SU-DHL-6 (cell line): Measurements from ENCODE around the gene LRRC2.
A peak's percentile ranks its signal among the peaks of the same experiment; 100 is the strongest.
"Not testable (repeated sequence)": the region's sequence is repeated elsewhere in the genome, so short reads cannot be mapped to it uniquely, and the experiment has no call there.

Experiments used
- H2AFZ ChIP-seq: fragments of 200-600 bp; sonication (generic); 2 replicates; pipeline ENCODE4 v1.6.1; 2014; ENCODE audit warnings: low read depth, mild to moderate bottlenecking, moderate library complexity, mixed read lengths, antibody characterized with exemption, low read length; ENCODE audit not compliant: severe bottlenecking
- H3F3A ChIP-seq: fragments of 200-600 bp; shearing (Covaris generic); 2 replicates; pipeline ENCODE4 v1.6.0; 2016; ENCODE audit warnings: antibody characterized with exemption, mild to moderate bottlenecking; ENCODE audit not compliant: insufficient read depth
- H3K27ac ChIP-seq: fragments of 200-600 bp; sonication (generic); 2 replicates; pipeline ENCODE4 v1.5.1; 2016; ENCODE audit warnings: low read depth, mild to moderate bottlenecking, low read length, moderate library complexity, mixed read lengths
- H3K27me3 ChIP-seq: fragments of 200-600 bp; sonication (generic), shearing (Covaris generic); 2 replicates; pipeline ENCODE4 v1.6.0; 2014; ENCODE audit warnings: mild to moderate bottlenecking, low read length
- H3K36me3 ChIP-seq: fragments of 200-600 bp; sonication (generic); 2 replicates; pipeline ENCODE4 v1.6.1; 2014; ENCODE audit warnings: mild to moderate bottlenecking, low read length, mixed read lengths
- H3K4me2 ChIP-seq: fragments of 300-600, 200-600 bp; shearing (Covaris generic), sonication (generic); 2 replicates; pipeline ENCODE4 v1.6.0; 2014; ENCODE audit warnings: low read length, low read depth, mild to moderate bottlenecking; ENCODE audit not compliant: poor library complexity, severe bottlenecking
- H3K4me3 ChIP-seq: fragments of 200-600 bp; sonication (generic); 2 replicates; pipeline ENCODE4 v1.5.1; 2014; ENCODE audit warnings: antibody characterized with exemption, low read length, mild to moderate bottlenecking, mixed read lengths; ENCODE audit not compliant: insufficient read depth, poor library complexity, severe bottlenecking
- H3K79me2 ChIP-seq: fragments of 200-600 bp; sonication (generic); 2 replicates; pipeline ENCODE4 v1.6.1; 2014; ENCODE audit warnings: mild to moderate bottlenecking, low read length, moderate library complexity; ENCODE audit not compliant: insufficient read depth
- H3K9ac ChIP-seq: fragments of 200-600 bp; sonication (generic); 2 replicates; pipeline ENCODE4 v1.7.0; 2014; ENCODE audit warnings: mild to moderate bottlenecking, low read length
- H3K9me2 ChIP-seq: fragments of 200-600 bp; sonication (generic); replicated peaks from 2 replicates; pipeline ENCODE4 v1.6.1; 2014; ENCODE audit warnings: low read length; ENCODE audit not compliant: insufficient read depth
- H3K9me3 ChIP-seq: fragments of 200-600 bp; sonication (generic); 2 replicates; pipeline ENCODE4 v1.6.1; 2014; ENCODE audit warnings: low read length, mixed read lengths; ENCODE audit not compliant: insufficient read depth
- H4K20me1 ChIP-seq: fragments of 200-600 bp; sonication (generic); 2 replicates; pipeline ENCODE4 v1.6.1; 2014; ENCODE audit warnings: low read depth, mild to moderate bottlenecking, antibody characterized with exemption, low read length, moderate library complexity, mixed read lengths
- EZH2phosphoT487 ChIP-seq: fragments of 200-600 bp; sonication (generic), shearing (Covaris generic); conservative IDR thresholded peaks from 2 replicates; pipeline ENCODE4 v1.6.1; 2018; ENCODE audit warnings: mild to moderate bottlenecking, antibody characterized with exemption, low read length, moderate library complexity, mixed read lengths
- TF ChIP-seq, protein P1 (sequence below): fragments of 200-600 bp; sonication (generic); IDR thresholded peaks from one replicate; pipeline ENCODE4 v1.5.1; 2017; ENCODE audit warnings: antibody characterized with exemption, mild to moderate bottlenecking, low read length, moderate library complexity; ENCODE audit not compliant: insufficient read depth, poor library complexity, severe bottlenecking

The LRRC2 gene

GRCh38 chr3:46539443-46540005, 26.6 kb downstream of the LRRC2 start:
- H3K79me2 ChIP-seq = no peaks in the 10 kb centered on the region
- no peaks in the 10 kb centered on the region for H3K9me2 ChIP-seq
- no peaks in the 10 kb centered on the region for H3K9me3 ChIP-seq
- peak overlapping the region; percentile 73 for H3K9ac ChIP-seq
- H3K27me3 ChIP-seq = no peaks in the 10 kb centered on the region
- H3F3A ChIP-seq = peaks cover 53% of the 10 kb centered on the region
- H4K20me1 ChIP-seq = no peaks in the 10 kb centered on the region
- peak overlapping the region; percentile 84 for H3K4me2 ChIP-seq
- peak overlapping the region; percentile 100 for H3K27ac ChIP-seq
- H2AFZ ChIP-seq = no peak overlapping the region
- no peaks in the 10 kb centered on the region for H3K36me3 ChIP-seq
- TF ChIP-seq, protein P1, sequence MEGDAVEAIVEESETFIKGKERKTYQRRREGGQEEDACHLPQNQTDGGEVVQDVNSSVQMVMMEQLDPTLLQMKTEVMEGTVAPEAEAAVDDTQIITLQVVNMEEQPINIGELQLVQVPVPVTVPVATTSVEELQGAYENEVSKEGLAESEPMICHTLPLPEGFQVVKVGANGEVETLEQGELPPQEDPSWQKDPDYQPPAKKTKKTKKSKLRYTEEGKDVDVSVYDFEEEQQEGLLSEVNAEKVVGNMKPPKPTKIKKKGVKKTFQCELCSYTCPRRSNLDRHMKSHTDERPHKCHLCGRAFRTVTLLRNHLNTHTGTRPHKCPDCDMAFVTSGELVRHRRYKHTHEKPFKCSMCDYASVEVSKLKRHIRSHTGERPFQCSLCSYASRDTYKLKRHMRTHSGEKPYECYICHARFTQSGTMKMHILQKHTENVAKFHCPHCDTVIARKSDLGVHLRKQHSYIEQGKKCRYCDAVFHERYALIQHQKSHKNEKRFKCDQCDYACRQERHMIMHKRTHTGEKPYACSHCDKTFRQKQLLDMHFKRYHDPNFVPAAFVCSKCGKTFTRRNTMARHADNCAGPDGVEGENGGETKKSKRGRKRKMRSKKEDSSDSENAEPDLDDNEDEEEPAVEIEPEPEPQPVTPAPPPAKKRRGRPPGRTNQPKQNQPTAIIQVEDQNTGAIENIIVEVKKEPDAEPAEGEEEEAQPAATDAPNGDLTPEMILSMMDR = no peak
- no peak for TF ChIP-seq EZH2phosphoT487
- H3K4me3 ChIP-seq = peak overlapping the region; percentile 43

GRCh38 chr3:46538803-46539442, 27.2 kb downstream of the LRRC2 start:
- H3K4me3 ChIP-seq = no peak overlapping the region
- H3K4me2 ChIP-seq = peak overlapping the region; percentile 84
- no peak overlapping the region for H2AFZ ChIP-seq
- peak overlapping the region; percentile 73 for H3K9ac ChIP-seq
- H4K20me1 ChIP-seq = no peaks in the 10 kb centered on the region
- H3K9me3 ChIP-seq = no peaks in the 10 kb centered on the region
- peak overlapping the region; percentile 100 for H3K27ac ChIP-seq
- H3K9me2 ChIP-seq = no peaks in the 10 kb centered on the region
- H3F3A ChIP-seq = peaks cover 51% of the 10 kb centered on the region
- no peaks in the 10 kb centered on the region for H3K36me3 ChIP-seq
- no peaks in the 10 kb centered on the region for H3K27me3 ChIP-seq
- TF ChIP-seq, protein P1 = no peak
- no peak for TF ChIP-seq EZH2phosphoT487
- no peaks in the 10 kb centered on the region for H3K79me2 ChIP-seq

GRCh38 chr3:46538425-46538802, 27.7 kb downstream of the LRRC2 start:
- H3K9me3 ChIP-seq, H3K79me2 ChIP-seq, H3K4me3 ChIP-seq, H4K20me1 ChIP-seq, H3K27me3 ChIP-seq, H2AFZ ChIP-seq, H3K36me3 ChIP-seq, H3K9me2 ChIP-seq: not testable (repeated sequence)
- H3K27ac ChIP-seq = peak overlapping the region; percentile 100
- peaks cover 47% of the 10 kb centered on the region for H3F3A ChIP-seq
- H3K9ac ChIP-seq = peak overlapping the region; percentile 73
- H3K4me2 ChIP-seq = peak overlapping the region; percentile 84

- Histone ChIP-seq H2AFZ (no peak overlapping the region), H3K9me2 (no peaks in the 10 kb centered on the region), H4K20me1 (no peaks in the 10 kb centered on the region), H3K4me2 (peak overlapping the region; percentile 84), H3K9me3 (no peaks in the 10 kb centered on the region), H3K36me3 (no peaks in the 10 kb centered on the region), H3K79me2 (no peaks in the 10 kb centered on the region), H3K27me3 (no peaks in the 10 kb centered on the region), H3K4me3 (no peak overlapping the region), H3K9ac (peak overlapping the region; percentile 73), H3F3A (peaks cover 50% of the 10 kb centered on the region), H3K27ac (peak overlapping the region; percentile 100)
- TF ChIP-seq, protein P1 = no peak
- TF ChIP-seq EZH2phosphoT487 = no peak
These were observed 28.3 kb downstream of the LRRC2 start for GRCh38 chr3:46537779-46538178.
